Suppressor macrophage (primary cell): ENCODE measurements around the gene MYOCD.

ENCODE experiments used
- DNase-seq, 4 experiments: peaks; one replicate each; pipeline ENCODE4 v3.0.0-alpha.2; 2020 to 2022

Gene MYOCD

GRCh38 chr17:12712941-12713340, 47.3 kb downstream of the MYOCD start:
- no peak for DNase-seq

- DNase-seq = no peak
These were observed 54.3 kb downstream of the MYOCD start for GRCh38 chr17:12719948-12720347.

- no peak for DNase-seq
These were observed 55.9 kb downstream of the MYOCD start for GRCh38 chr17:12721581-12721980.

GRCh38 chr17:12722282-12722681, 56.6 kb downstream of the MYOCD start:
- DNase-seq = no peak

- DNase-seq = no peak
These were observed 60.4 kb downstream of the MYOCD start for GRCh38 chr17:12726131-12726530.

- DNase-seq = no peak
These were observed 61.5 kb downstream of the MYOCD start for GRCh38 chr17:12727076-12727760.

- DNase-seq = no peak
These were observed 62.2 kb downstream of the MYOCD start for GRCh38 chr17:12727881-12728280.

GRCh38 chr17:12729086-12729485, 63.4 kb downstream of the MYOCD start:
- no peak for DNase-seq

GRCh38 chr17:12730421-12730820, 64.7 kb downstream of the MYOCD start:
- no peak for DNase-seq

- no peak for DNase-seq
These were observed 65.3 kb downstream of the MYOCD start for GRCh38 chr17:12730931-12731521.

GRCh38 chr17:12731839-12732238, 66.1 kb downstream of the MYOCD start:
- DNase-seq = no peak

GRCh38 chr17:12732366-12732765, 66.7 kb downstream of the MYOCD start:
- no peak for DNase-seq

- DNase-seq = no peak
These were observed 69.2 kb downstream of the MYOCD start for GRCh38 chr17:12734926-12735325.

GRCh38 chr17:12735517-12735916, 69.8 kb downstream of the MYOCD start:
- DNase-seq = no peak

- DNase-seq = no peak
These were observed 70.8 kb downstream of the MYOCD start for GRCh38 chr17:12736526-12736925.

GRCh38 chr17:12737740-12738469, 72.2 kb downstream of the MYOCD start:
- no peak for DNase-seq

- no peak for DNase-seq
These were observed 72.9 kb downstream of the MYOCD start for GRCh38 chr17:12738624-12739023.

GRCh38 chr17:12739500-12739899, 73.8 kb downstream of the MYOCD start:
- no peak for DNase-seq

GRCh38 chr17:12743046-12743445, 77.4 kb downstream of the MYOCD start:
- no peak for DNase-seq

- no peak for DNase-seq
These were observed 78.6 kb downstream of the MYOCD start for GRCh38 chr17:12744298-12744697.

GRCh38 chr17:12744786-12745185, 79.1 kb downstream of the MYOCD start:
- no peak for DNase-seq

GRCh38 chr17:12745486-12745885, 79.8 kb downstream of the MYOCD start:
- no peak for DNase-seq

- no peak for DNase-seq
These were observed 91.1 kb downstream of the MYOCD start for GRCh38 chr17:12756786-12757185.

GRCh38 chr17:12759090-12759489, 93.4 kb downstream of the MYOCD start:
- no peak for DNase-seq
